Smooth muscle cell (in vitro differentiated cells): Measurements from ENCODE around the gene SPTBN5. TPM values are rescaled to one million over a fixed set of nuclear protein-coding genes. Genes with fewer than 3 reads are reported as not detected.

Source experiments
- DNase-seq: peaks from one replicate; lab custom pipeline; 2025; ENCODE audit not compliant: unreplicated experiment; lab: John Stamatoyannopoulos, UW
- H2AFZ ChIP-seq: fragments of 200-600 bp; sonication (generic); 2 replicates; pipeline ENCODE4 v1.6.0; 2016; ENCODE audit warnings: antibody characterized with exemption, low read depth, mild to moderate bottlenecking
- H3F3A ChIP-seq: fragments of 200-600 bp; sonication (generic); 2 replicates; pipeline ENCODE4 v1.6.0; 2017; ENCODE audit warnings: antibody characterized with exemption, low read depth
- H3K27ac ChIP-seq: fragments of 200-600 bp; sonication (generic); 2 replicates; pipeline ENCODE4 v1.5.1; 2016; ENCODE audit warnings: low read depth, mild to moderate bottlenecking
- H3K27me3 ChIP-seq: fragments of 200-600 bp; sonication (generic); 2 replicates; pipeline ENCODE4 v1.6.1; 2016; ENCODE audit warnings: low read depth, mild to moderate bottlenecking
- H3K36me3 ChIP-seq: fragments of 200-600 bp; sonication (generic); 2 replicates; pipeline ENCODE4 v1.5.1; 2016; ENCODE audit warnings: low read depth
- H3K4me1 ChIP-seq: fragments of 200-600 bp; sonication (generic); 2 replicates; pipeline ENCODE4 v1.5.1; 2016; ENCODE audit warnings: low read depth
- H3K4me2 ChIP-seq: fragments of 200-600 bp; sonication (generic); 2 replicates; pipeline ENCODE4 v1.6.0; 2016; ENCODE audit warnings: mild to moderate bottlenecking
- H3K4me3 ChIP-seq: fragments of 200-600 bp; sonication (generic); 2 replicates; pipeline ENCODE4 v1.5.1; 2016; ENCODE audit warnings: mild to moderate bottlenecking
- H3K79me2 ChIP-seq: fragments of 200-600 bp; sonication (generic); 2 replicates; pipeline ENCODE4 v1.6.0; 2016; ENCODE audit warnings: low read depth, mild to moderate bottlenecking
- H3K9ac ChIP-seq: fragments of 200-600 bp; sonication (generic); 2 replicates; pipeline ENCODE4 v1.6.0; 2016; ENCODE audit warnings: low read depth
- H3K9me3 ChIP-seq: fragments of 200-600 bp; sonication (generic); replicated peaks from 2 replicates; pipeline ENCODE4 v1.5.1; 2016; ENCODE audit warnings: low read depth
- H4K20me1 ChIP-seq: fragments of 200-600 bp; sonication (generic); 2 replicates; pipeline ENCODE4 v1.6.0; 2016; ENCODE audit warnings: low read depth
- CTCF ChIP-seq: fragments of 200-600 bp; sonication (generic); IDR thresholded peaks from 2 replicates; pipeline ENCODE4 v1.5.1; 2017; ENCODE audit warnings: borderline replicate concordance, mild to moderate bottlenecking, antibody characterized with exemption; ENCODE audit not compliant: insufficient read depth, poor library complexity, severe bottlenecking
- WGBS: methylation state at CpG from one replicate; pipeline ENCODE4 v1.1.7; 2016; ENCODE audit warnings: low lambda C conversion rate; 5-methylcytosine and 5-hydroxymethylcytosine counted together
- polyA plus RNA-seq: library from polyadenylated mRNA; unstranded; fragments of >200 nt; fragmentation: Nextera tagmentation; extraction: Ambion mirVana; gene quantifications from 2 replicates; pipeline ENCODE4 v1.2.1, GENCODE V29; 2016
- total RNA-seq: library from RNA; depleted of rRNA; stranded (reverse); fragments of >200 nt; gene quantifications from 2 replicates; pipeline ENCODE4 v1.2.3, GENCODE V29; 2014

The SPTBN5 gene
- total and polyA plus RNA-seq, 2 experiments from 2014 or later: 0.04 to 0.08 TPM

- Histone ChIP-seq H3K27me3 (no peaks in the 10 kb centered on the region), H3K27ac (no peak overlapping the region), H3K4me2 (no peak overlapping the region), H3K4me1 (peaks cover 14% of the 10 kb centered on the region), H3K9ac (no peak overlapping the region), H3F3A (no peaks in the 10 kb centered on the region), H4K20me1 (no peaks in the 10 kb centered on the region), H3K79me2 (no peaks in the 10 kb centered on the region), H3K36me3 (no peaks in the 10 kb centered on the region), H2AFZ (no peak overlapping the region), H3K9me3 (no peaks in the 10 kb centered on the region), H3K4me3 (no peak overlapping the region)
- 80% methylated on average over 19 of the region's 19 CpGs for WGBS
- no peak for TF ChIP-seq CTCF
- no peak for DNase-seq
These were observed 43.1 kb upstream of the SPTBN5 start for GRCh38 chr15:41936649-41937567.

GRCh38 chr15:41936155-41936554 lies 42.3 kb upstream of the SPTBN5 start:
- no peaks in the 10 kb centered on the region for H3K27me3 ChIP-seq
- 97% methylated on average over 3 of the region's 3 CpGs for WGBS
- no peak overlapping the region for H3K27ac ChIP-seq
- no peaks in the 10 kb centered on the region for H3K36me3 ChIP-seq
- H3K79me2 ChIP-seq: no peaks in the 10 kb centered on the region
- H4K20me1 ChIP-seq: peaks cover 2% of the 10 kb centered on the region
- no peak overlapping the region for H2AFZ ChIP-seq
- no peak for DNase-seq
- H3K4me1 ChIP-seq: peaks cover 7% of the 10 kb centered on the region
- H3K4me2 ChIP-seq: no peak overlapping the region
- no peak overlapping the region for H3K4me3 ChIP-seq
- H3K9ac ChIP-seq: no peak overlapping the region
- H3K9me3 ChIP-seq: no peaks in the 10 kb centered on the region
- no peak for TF ChIP-seq CTCF
- H3F3A ChIP-seq: peaks cover 1% of the 10 kb centered on the region

GRCh38 chr15:41935566-41936020 lies 41.7 kb upstream of the SPTBN5 start:
- Histone ChIP-seq H3K36me3 (no peaks in the 10 kb centered on the region), H3K79me2 (no peaks in the 10 kb centered on the region), H3K9me3 (no peaks in the 10 kb centered on the region), H3K27ac (no peak overlapping the region), H4K20me1 (peaks cover 5% of the 10 kb centered on the region), H2AFZ (no peak overlapping the region), H3K9ac (no peak overlapping the region), H3K27me3 (no peaks in the 10 kb centered on the region), H3K4me3 (no peak overlapping the region), H3K4me1 (peaks cover 5% of the 10 kb centered on the region), H3F3A (peaks cover 5% of the 10 kb centered on the region), H3K4me2 (no peak overlapping the region)
- TF ChIP-seq CTCF: no peak
- DNase-seq: no peak
- WGBS: 66% methylated on average over 5 of the region's 5 CpGs
